HL-60/S4 treated with phorbol 12-myristate 13-acetate at 8.2 ng/mL for 4 days and 3 days (cell line): ENCODE measurements around the gene SNCA.

Experiments
- in situ Hi-C: fragments of 300-500 bp; cut with MboI; formaldehyde crosslinking; loops from 2 replicates; pipeline ENCODE4 v1.15.0; 2022; ENCODE audit warnings: low sequenced_read_pairs

SNCA gene

GRCh38 chr4:89814362-89814761 lies 22.6 kb downstream of the SNCA start:
- in situ Hi-C loops, result no loop called here

GRCh38 chr4:89813197-89813596 lies 23.8 kb downstream of the SNCA start:
- in situ Hi-C loops, result no loop called here

- in situ Hi-C loops, result no loop called here
These were observed 29.4 kb downstream of the SNCA start for GRCh38 chr4:89807441-89808140.

- in situ Hi-C loops, result no loop called here
These were observed 31.7 kb downstream of the SNCA start for GRCh38 chr4:89805297-89805696.

- in situ Hi-C loops, result no loop called here
These were observed 33.0 kb downstream of the SNCA start for GRCh38 chr4:89803915-89804314.

GRCh38 chr4:89803036-89803435 lies 33.9 kb downstream of the SNCA start:
- in situ Hi-C loops, result no loop called here

GRCh38 chr4:89800527-89801103 lies 36.3 kb downstream of the SNCA start:
- in situ Hi-C loops, result no loop called here

- in situ Hi-C loops, result no loop called here
These were observed 36.9 kb downstream of the SNCA start for GRCh38 chr4:89800012-89800516.

- in situ Hi-C loops, result no loop called here
These were observed 37.9 kb downstream of the SNCA start for GRCh38 chr4:89799071-89799470.

GRCh38 chr4:89797117-89797516 lies 39.8 kb downstream of the SNCA start:
- in situ Hi-C loops, result no loop called here

GRCh38 chr4:89788206-89789072 lies 48.5 kb downstream of the SNCA start:
- in situ Hi-C loops, result no loop called here

- in situ Hi-C loops, result no loop called here
These were observed 52.2 kb downstream of the SNCA start for GRCh38 chr4:89784686-89785231.

GRCh38 chr4:89781321-89781720 lies 55.6 kb downstream of the SNCA start:
- in situ Hi-C loops, result no loop called here

GRCh38 chr4:89773805-89774204 lies 63.2 kb downstream of the SNCA start:
- in situ Hi-C loops, result no loop called here

- in situ Hi-C loops, result no loop called here
These were observed 67.1 kb downstream of the SNCA start for GRCh38 chr4:89769856-89770255.

- in situ Hi-C loops, result no loop called here
These were observed 69.0 kb downstream of the SNCA start for GRCh38 chr4:89767924-89768323.

GRCh38 chr4:89765966-89766365 lies 71.0 kb downstream of the SNCA start:
- in situ Hi-C loops, result no loop called here

GRCh38 chr4:89765528-89765927 lies 71.4 kb downstream of the SNCA start:
- in situ Hi-C loops, result no loop called here

GRCh38 chr4:89762311-89762710 lies 74.7 kb downstream of the SNCA start:
- in situ Hi-C loops, result no loop called here

- in situ Hi-C loops, result no loop called here
These were observed 77.5 kb downstream of the SNCA start for GRCh38 chr4:89759426-89759825.

- in situ Hi-C loops, result no loop called here
These were observed 79.7 kb downstream of the SNCA start for GRCh38 chr4:89757154-89757719.
